ENCODE results near the gene BTN2A1.

Gene BTN2A1

GRCh38 chr6:26471970-26472369 lies 14.2 kb downstream of the BTN2A1 start:
- no peak for DNase-seq

- no peak for DNase-seq
Observed at GRCh38 chr6:26472549-26473290, 15.0 kb downstream of the BTN2A1 start.

GRCh38 chr6:26473429-26473757 lies 15.6 kb downstream of the BTN2A1 start:
- DNase-seq: no peak

- DNase-seq: peak; percentile 59 to 84
Observed at GRCh38 chr6:26473758-26474438, 16.1 kb downstream of the BTN2A1 start.

- DNase-seq: no peak
Observed at GRCh38 chr6:26474439-26474881, 16.7 kb downstream of the BTN2A1 start.

GRCh38 chr6:26475823-26476729 lies 18.3 kb downstream of the BTN2A1 start:
- DNase-seq: no peak

- no peak for DNase-seq
Observed at GRCh38 chr6:26476896-26477295, 19.1 kb downstream of the BTN2A1 start.

- no peak for DNase-seq
Observed at GRCh38 chr6:26477426-26477825, 19.7 kb downstream of the BTN2A1 start.

- DNase-seq: no peak
Observed at GRCh38 chr6:26478100-26478984, 20.6 kb downstream of the BTN2A1 start.

GRCh38 chr6:26478985-26479278 lies 21.2 kb downstream of the BTN2A1 start:
- no peak for DNase-seq

- no peak for DNase-seq
Observed at GRCh38 chr6:26482338-26482737, 24.6 kb downstream of the BTN2A1 start.

GRCh38 chr6:26483727-26484126 lies 26.0 kb downstream of the BTN2A1 start:
- no peak for DNase-seq

- DNase-seq: no peak
Observed at GRCh38 chr6:26484161-26484560, 26.4 kb downstream of the BTN2A1 start.

- no peak for DNase-seq
Observed at GRCh38 chr6:26485112-26485780, 27.5 kb downstream of the BTN2A1 start.

- no peak for DNase-seq
Observed at GRCh38 chr6:26486358-26486757, 28.6 kb downstream of the BTN2A1 start.

- DNase-seq: no peak
Observed at GRCh38 chr6:26487466-26487865, 29.7 kb downstream of the BTN2A1 start.

- DNase-seq: no peak
Observed at GRCh38 chr6:26489996-26490964, 32.5 kb downstream of the BTN2A1 start.

GRCh38 chr6:26491604-26492003 lies 33.8 kb downstream of the BTN2A1 start:
- DNase-seq: no peak

GRCh38 chr6:26493258-26493657 lies 35.5 kb downstream of the BTN2A1 start:
- DNase-seq: no peak

GRCh38 chr6:26494117-26494516 lies 36.4 kb downstream of the BTN2A1 start:
- no peak for DNase-seq

- no peak for DNase-seq
Observed at GRCh38 chr6:26495281-26495680, 37.5 kb downstream of the BTN2A1 start.
